IMR-90 (cell line): Measurements from ENCODE around the gene PLCH2. TPM values are rescaled to one million over a fixed set of nuclear protein-coding genes. Genes with fewer than 3 reads are reported as not detected.

Experiments
- ATAC-seq: fragments of 200-7000 bp; cut with Tn5 transposase; 2 replicates; pipeline ENCODE4 v1.9.1; 2020; ENCODE audit warnings: low read depth, mild to moderate bottlenecking, moderate library complexity
- BruUV-seq: library from RNA; stranded (reverse); fragments of 400-500 nt; replicated peaks from 2 replicates; lab custom pipeline; 2021; lab: Mats Ljungman, UMichigan
- CTCF ChIA-PET: fragments of 300-600 bp; formaldehyde crosslinking; extraction: SDS; loops from one replicate; lab custom pipeline; 2021; ENCODE audit warnings: antibody characterized with exemption; lab: Yijun Ruan, JAX
- POLR2A ChIA-PET: fragments of 300-600 bp; sonication (Branson Sonifier 250); formaldehyde crosslinking; loops from one replicate; lab custom pipeline; 2022; ENCODE audit warnings: antibody characterized with exemption; ENCODE audit not compliant: unreplicated experiment; lab: Charles Lee
- DNase-seq: peaks from one replicate; pipeline ENCODE4 v3.0.0; 2013
- H2AFZ ChIP-seq: replicated peaks from 2 replicates; pipeline ENCODE3; 2013; ENCODE audit warnings: low read length, mild to moderate bottlenecking; ENCODE audit not compliant: poor library complexity
- H2AK5ac ChIP-seq: 2 replicates; pipeline ENCODE4 v1.6.1; 2013; ENCODE audit warnings: low read depth, low read length, inconsistent platforms
- H2AK9ac ChIP-seq: replicated peaks from 2 replicates; pipeline ENCODE3; 2013; ENCODE audit warnings: mild to moderate bottlenecking, low read depth, low read length, moderate library complexity; ENCODE audit not compliant: poor library complexity
- H2BK120ac ChIP-seq: 2 replicates; pipeline ENCODE4 v1.6.1; 2013; ENCODE audit warnings: low read depth, low read length, inconsistent platforms
- H2BK15ac ChIP-seq: 3 replicates; pipeline ENCODE4 v1.6.1; 2013; ENCODE audit warnings: low read depth, low read length, inconsistent platforms
- H2BK20ac ChIP-seq: 2 replicates; pipeline ENCODE4 v1.6.1; 2013; ENCODE audit warnings: low read depth, mild to moderate bottlenecking, inconsistent platforms, low read length, moderate library complexity
- H2BK5ac ChIP-seq: 2 replicates; pipeline ENCODE4 v1.6.1; 2013; ENCODE audit warnings: mild to moderate bottlenecking, low read depth, low read length, inconsistent platforms; ENCODE audit not compliant: poor library complexity, severe bottlenecking
- H3K14ac ChIP-seq: replicated peaks from 2 replicates; pipeline ENCODE4 v1.6.1; 2013; ENCODE audit warnings: low read depth, low read length, inconsistent platforms
- H3K18ac ChIP-seq: 2 replicates; pipeline ENCODE4 v1.6.1; 2013; ENCODE audit warnings: low read depth, low read length, control low read depth
- H3K23ac ChIP-seq: 2 replicates; pipeline ENCODE4 v1.6.1; 2013; ENCODE audit warnings: low read depth, low read length, inconsistent platforms
- H3K27ac ChIP-seq: 2 replicates; pipeline ENCODE4 v1.5.1; 2013; ENCODE audit warnings: mild to moderate bottlenecking, control low read depth, low read length; ENCODE audit not compliant: insufficient read depth
- H3K27me3 ChIP-seq: 2 replicates; pipeline ENCODE4 v1.6.1; 2013; ENCODE audit warnings: low read length; ENCODE audit not compliant: control insufficient read depth, insufficient read depth
- H3K36me3 ChIP-seq: 2 replicates; pipeline ENCODE4 v1.6.1; 2013; ENCODE audit warnings: low read length, mixed read lengths; ENCODE audit not compliant: control insufficient read depth, insufficient read depth
- H3K4ac ChIP-seq: 2 replicates; pipeline ENCODE4 v1.6.1; 2013; ENCODE audit warnings: low read depth, low read length, inconsistent platforms
- H3K4me1 ChIP-seq: 2 replicates; pipeline ENCODE4 v1.6.1; 2013; ENCODE audit warnings: low read length, mixed read lengths; ENCODE audit not compliant: control insufficient read depth, insufficient read depth
- H3K4me2 ChIP-seq: 2 replicates; pipeline ENCODE4 v1.6.1; 2013; ENCODE audit warnings: low read depth, mild to moderate bottlenecking, control low read depth, low read length, moderate library complexity
- H3K4me3 ChIP-seq: 2 replicates; pipeline ENCODE4 v1.5.1; 2013; ENCODE audit warnings: low read depth, mild to moderate bottlenecking, control low read depth, low read length, moderate library complexity; ENCODE audit not compliant: insufficient read depth
- H3K56ac ChIP-seq: 2 replicates; pipeline ENCODE4 v1.6.1; 2013; ENCODE audit warnings: low read length, inconsistent platforms; ENCODE audit not compliant: insufficient read depth; ENCODE audit errors: extremely low read depth
- H3K79me1 ChIP-seq, 2 experiments: 2 replicates each; pipeline ENCODE4 v1.6.1; 2013; ENCODE audit warnings: low read length in 2 of 2, inconsistent platforms in 1 of 2, low read depth in 1 of 2
- H3K9ac ChIP-seq: 2 replicates; pipeline ENCODE4 v1.6.1; 2013; ENCODE audit warnings: low read depth, low read length, control low read depth
- H3K9me1 ChIP-seq: 2 replicates; pipeline ENCODE4 v1.6.1; 2013; ENCODE audit warnings: low read length, inconsistent platforms; ENCODE audit not compliant: insufficient read depth
- H3K9me3 ChIP-seq: 2 replicates; pipeline ENCODE4 v1.6.1; 2013; ENCODE audit warnings: low read length; ENCODE audit not compliant: control insufficient read depth, insufficient read depth
- H4K20me1 ChIP-seq: 2 replicates; pipeline ENCODE4 v1.6.1; 2013; ENCODE audit warnings: low read length, inconsistent platforms; ENCODE audit not compliant: insufficient read depth
- H4K5ac ChIP-seq: 2 replicates; pipeline ENCODE4 v1.6.1; 2013; ENCODE audit warnings: mild to moderate bottlenecking, low read depth, low read length, control low read depth
- H4K8ac ChIP-seq, 2 experiments: 2 replicates each; pipeline ENCODE4 v1.6.1; 2013; ENCODE audit warnings: low read depth in 2 of 2, low read length in 2 of 2, control low read depth in 1 of 2, inconsistent platforms in 1 of 2
- H4K91ac ChIP-seq: 2 replicates; pipeline ENCODE4 v1.6.1; 2013; ENCODE audit warnings: low read depth, low read length, inconsistent platforms; ENCODE audit not compliant: insufficient read depth
- CEBPB ChIP-seq: IDR thresholded peaks from 2 replicates; pipeline ENCODE4 v1.6.1; 2012; ENCODE audit warnings: low read depth, low read length, improper control_type of control experiment
- CHD1 ChIP-seq: IDR thresholded peaks from 2 replicates; pipeline ENCODE4 v1.6.1; 2012; ENCODE audit warnings: low read depth, low read length, improper control_type of control experiment
- CTCF ChIP-seq: conservative IDR thresholded peaks from 2 replicates; pipeline ENCODE4 v1.5.1; 2012; ENCODE audit warnings: mild to moderate bottlenecking, low read depth, low read length, improper control_type of control experiment
- ELK1 ChIP-seq: fragments of 150-350 bp; IDR thresholded peaks from 2 replicates; pipeline ENCODE4 v1.6.1; 2016; ENCODE audit warnings: low read depth, mild to moderate bottlenecking, low read length, moderate library complexity, borderline replicate concordance
- FOS ChIP-seq: fragments of 150-350 bp; IDR thresholded peaks from 2 replicates; pipeline ENCODE4 v1.6.1; 2016; ENCODE audit warnings: low read depth, low read length
- MAFK ChIP-seq: IDR thresholded peaks from 2 replicates; pipeline ENCODE4 v1.6.1; 2012; ENCODE audit warnings: low read depth, low read length, improper control_type of control experiment
- MAZ ChIP-seq: IDR thresholded peaks from 2 replicates; pipeline ENCODE4 v1.6.1; 2012; ENCODE audit warnings: low read depth, mild to moderate bottlenecking, low read length, improper control_type of control experiment, moderate library complexity, borderline replicate concordance
- NFE2L2 ChIP-seq: fragments of 150-350 bp; IDR thresholded peaks from 2 replicates; pipeline ENCODE4 v1.6.1; 2016; ENCODE audit warnings: low read depth, mild to moderate bottlenecking, low read length
- POLR2A ChIP-seq: IDR thresholded peaks from 2 replicates; pipeline ENCODE4 v1.6.1; 2012; ENCODE audit warnings: mild to moderate bottlenecking, low read depth, low read length
- RAD21 ChIP-seq: IDR thresholded peaks from 2 replicates; pipeline ENCODE4 v1.6.1; 2012; ENCODE audit warnings: low read length, improper control_type of control experiment
- RCOR1 ChIP-seq: IDR thresholded peaks from 2 replicates; pipeline ENCODE4 v1.6.1; 2012; ENCODE audit warnings: mild to moderate bottlenecking, low read length, improper control_type of control experiment; ENCODE audit not compliant: insufficient replicate concordance
- RFX5 ChIP-seq: IDR thresholded peaks from 2 replicates; pipeline ENCODE4 v1.8.0; 2012; ENCODE audit warnings: low read depth, mild to moderate bottlenecking, low read length, moderate library complexity
- SMC3 ChIP-seq: fragments of 150-350 bp; IDR thresholded peaks from 2 replicates; pipeline ENCODE4 v1.6.1; 2016; ENCODE audit warnings: low read depth, mild to moderate bottlenecking, antibody characterized with exemption, low read length, moderate library complexity
- USF2 ChIP-seq: fragments of 150-350 bp; IDR thresholded peaks from 2 replicates; pipeline ENCODE4 v1.6.1; 2017; ENCODE audit warnings: mild to moderate bottlenecking, antibody characterized with exemption, low read length, low read depth
- WGBS, 2 experiments: methylation state at CpG; one replicate each; pipeline versions ENCODE4 v1.1.5 to v1.1.7; 2013; ENCODE audit warnings: missing lambda C conversion rate in 2 of 2; ENCODE audit not compliant: insufficient read length in 1 of 2; ENCODE audit errors: extremely low coverage in 2 of 2; 5-methylcytosine and 5-hydroxymethylcytosine counted together
- dilution Hi-C: fragments of 300-500 bp; cut with HindIII; formaldehyde crosslinking; loops from one replicate; pipeline ENCODE4 v1.14.3; 2018; ENCODE audit warnings: low sequenced_read_pairs; ENCODE audit not compliant: unreplicated experiment
- in situ Hi-C: fragments of 300-500 bp; cut with MboI; formaldehyde crosslinking; loops from 3 replicates; pipeline ENCODE4 v1.14.3; 2019; ENCODE audit warnings: low sequenced_read_pairs, inconsistent platforms, mixed read lengths
- intact Hi-C: fragments of 100-400 bp; cut with micrococcal nuclease; formaldehyde crosslinking; loops from 2 replicates; pipeline ENCODE4 v1.10.0; 2022
- polyA plus RNA-seq, 3 experiments: library from polyadenylated mRNA; depleted of rRNA; stranded (reverse); fragments of >200 nt; gene quantifications; 2 replicates each; pipeline ENCODE4 v1.2.3, GENCODE V29; 2012; ENCODE audit warnings: low replicate concordance in 1 of 3
- total RNA-seq: library from RNA; depleted of rRNA; stranded (reverse); fragments of >200 nt; gene quantifications from 2 replicates; pipeline ENCODE4 v1.2.3, GENCODE V29; 2012

Gene PLCH2
- total and polyA plus RNA-seq, 2 of the 4 experiments (the other 2 are of a cell fraction), result 0.18 to 1.9 TPM

- Histone ChIP-seq H3K4ac (peak overlapping the region; percentile 30; the same call in 1 of the 2 replicates), H4K5ac (no peak overlapping the region), H2AK5ac (0 out of 2 replicates have a peak overlapping the region, but pooled peaks have one; percentile 33), H2AK9ac (peak overlapping the region; percentile 35), H3K9ac (no peak overlapping the region), H2BK120ac (peak overlapping the region; percentile 64; the same call in 1 of the 2 replicates), H2BK15ac (no peak overlapping the region), H3K4me2 (no peak overlapping the region), H4K20me1 (no peaks in the 10 kb centered on the region), H2BK5ac (no peak overlapping the region), H3K23ac (no peak overlapping the region), H3K36me3 (no peaks in the 10 kb centered on the region), H3K4me1 (peaks cover 17% of the 10 kb centered on the region), H3K27ac (no peak overlapping the region), H2AFZ (peak overlapping the region; percentile 72), H2BK20ac (no peak overlapping the region), H4K91ac (no peak overlapping the region), H3K4me3 (no peak overlapping the region), H4K8ac (no peak overlapping the region), H3K79me1 (no peaks in the 10 kb centered on the region), H3K9me1 (peaks cover 4% of the 10 kb centered on the region; the same call in 1 of the 2 replicates), H3K27me3 (peaks cover 25% of the 10 kb centered on the region), H3K56ac (no peak overlapping the region), H3K18ac (no peak overlapping the region), H3K14ac (no peak overlapping the region; the same call in 1 of the 2 replicates), H3K9me3 (no peaks in the 10 kb centered on the region)
- WGBS, 2 experiments, result 85% methylated on average over 7 of the region's 23 CpGs; no CpG with 5 or more reads in 1 of the 2 experiments
- DNase-seq (no peak), ATAC-seq (no peak)
- POLR2A ChIA-PET, result interaction anchor here (0.5 kb wide), 1 partner anchor 28 kb away, joined by 3 read pairs; no protein-coding TSS in a partner anchor
- dilution Hi-C loops (no loop called here), in situ Hi-C loops (loop anchor here (25.0 kb wide), 1 partner anchor 615 kb away; the partner anchor contains the start of gene PRDM16), intact Hi-C loops (no loop called here)
- CTCF ChIA-PET, result interaction anchor here (0.8 to 0.9 kb wide), 2 partner anchors 18 to 101 kb away, joined by 3 read pairs; no protein-coding TSS in a partner anchor
- no TSS peak for BruUV-seq
- TF ChIP-seq USF2, result no peak
- no peak for TF ChIP-seq CEBPB
- TF ChIP-seq FOS, result no peak
- TF ChIP-seq CHD1, result no peak
- no peak for TF ChIP-seq CTCF
- no peak for TF ChIP-seq RAD21
- no peak for TF ChIP-seq MAZ
- no peak for TF ChIP-seq POLR2A
- TF ChIP-seq RFX5, result no peak
- TF ChIP-seq MAFK, result no peak
- no peak for TF ChIP-seq NFE2L2
- no peak for TF ChIP-seq ELK1
- no peak for TF ChIP-seq RCOR1
- TF ChIP-seq SMC3, result no peak
Measured at GRCh38 chr1:2447276-2448097, 28.6 kb upstream of the PLCH2 start.
